Renal pelvis (tissue), 12 donors: ENCODE data around the gene TTBK2. TPM values are rescaled to one million over a fixed set of nuclear protein-coding genes. Genes with fewer than 3 reads are reported as not detected.
"Not testable (repeated sequence)": the region's sequence is repeated elsewhere in the genome, so short reads cannot be mapped to it uniquely, and the experiment has no call there.

ENCODE experiments used
- DNase-seq: peaks from one replicate; pipeline ENCODE4 v3.0.0-alpha.2; 2013
- long read RNA-seq, 16 experiments: transcript quantifications; one replicate each; lab custom pipeline, GENCODE V29; 2026
- polyA plus RNA-seq, 3 donors: library from polyadenylated mRNA; unstranded; fragments of 120-200 nt; gene quantifications; one replicate each; pipeline ENCODE4 v1.2.1, GENCODE V29; 2013; ENCODE audit not compliant: insufficient read length in 3 of 3

The TTBK2 gene
- 10 to 100 TPM in 2 of 3 donors, 1 to 10 TPM in 1; 9.2 to 12.3 (median 11.7) TPM for polyA plus RNA-seq
- long read RNA-seq, donor 1 = 0 reads
- long read RNA-seq, donor 2 = 0 reads
- long read RNA-seq, donor 3 = 0 reads
- long read RNA-seq, donor 4 = 0 reads
- long read RNA-seq, donor 5 = 0 reads
- long read RNA-seq, donor 6, partial matches to known transcripts = 0 of 1 reads
- long read RNA-seq, donor 6, other reads (novel, unspliced or antisense) = 0 of 1 reads
- long read RNA-seq, donor 7 = 0 reads
- long read RNA-seq, donor 8 = 0 reads
- long read RNA-seq, donor 9 = 0 reads
- long read RNA-seq, donor 10 = 0 reads
- long read RNA-seq, donor 11 = 0 reads
- long read RNA-seq, donor 12, full-length matches to known transcripts = 1 of 1 reads
- long read RNA-seq, donor 12, partial matches to known transcripts = 0 of 1 reads
- long read RNA-seq, donor 12, other reads (novel, unspliced or antisense) = 0 of 1 reads
- long read RNA-seq, donor 13 = 0 reads
- long read RNA-seq, donor 14 = 0 reads
- long read RNA-seq, donor 15 = 0 reads
- long read RNA-seq, donor 16 = 0 reads

DNA sequence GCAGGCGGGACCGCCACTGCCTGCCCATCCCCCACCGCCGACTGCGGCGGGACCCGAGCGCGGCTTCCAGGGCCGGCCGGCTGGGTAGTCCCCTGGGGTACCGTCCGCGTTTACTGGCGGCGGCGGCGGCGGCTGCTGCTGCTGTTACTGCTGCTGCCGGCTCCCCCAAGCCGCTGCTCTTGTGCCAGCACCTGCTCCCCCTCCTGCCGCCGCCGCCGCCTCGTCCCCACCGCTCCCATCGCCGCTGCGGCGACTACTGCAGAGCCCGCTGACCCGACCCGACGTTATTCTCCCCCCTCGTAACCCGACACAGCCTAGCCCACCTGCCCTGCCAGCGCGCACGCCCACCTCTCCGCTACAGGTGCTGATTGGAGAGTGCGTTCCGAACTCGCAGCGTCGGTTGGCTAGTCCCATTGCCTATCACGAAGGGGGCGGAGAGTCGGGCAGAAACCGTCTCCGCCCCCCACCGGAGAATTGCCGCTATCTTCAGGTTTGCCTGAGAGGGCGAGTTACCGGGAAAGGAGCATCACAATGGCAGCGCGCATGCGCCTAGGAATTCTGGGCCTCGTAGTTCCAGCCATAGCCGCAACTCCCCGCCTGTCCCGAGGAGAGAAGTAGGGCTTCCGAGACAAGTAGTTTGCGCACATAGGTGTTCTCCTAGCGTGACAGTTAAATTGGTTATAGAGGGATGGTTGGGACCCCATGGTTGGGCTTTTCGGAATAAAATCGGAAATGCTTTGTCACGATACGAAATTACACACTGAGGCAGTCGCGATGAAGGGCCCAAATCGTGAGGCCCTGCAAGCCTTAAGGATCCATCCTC lies at the start of gene TTBK2:
Gene TTBK2 (minus strand): TSS at position 260 of the 823 bp plus-strand sequence. CDS start 42,161 bp downstream, outside the sequence.
- DNase-seq = peak; percentile 99

DNA sequence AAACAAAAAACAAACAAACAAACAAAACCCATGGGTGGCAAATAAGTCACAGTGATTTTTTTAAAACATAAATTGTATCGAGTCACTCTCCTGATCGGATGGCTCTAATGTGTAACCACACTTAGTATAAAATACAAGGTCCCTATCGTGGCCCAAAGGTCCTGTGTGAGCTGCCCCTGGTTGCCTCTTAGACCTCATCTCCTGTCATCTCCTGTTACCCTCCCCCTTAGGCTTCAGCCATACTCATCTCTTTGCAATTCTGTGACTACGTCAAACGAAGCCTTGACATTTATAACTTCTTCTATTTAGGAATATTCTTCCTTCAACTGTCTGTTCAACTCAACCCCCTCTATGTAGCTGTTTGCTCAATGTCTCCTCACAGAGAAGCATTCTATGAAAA lies 43.9 kb upstream of the TTBK2 start:
- DNase-seq = no peak

DNA sequence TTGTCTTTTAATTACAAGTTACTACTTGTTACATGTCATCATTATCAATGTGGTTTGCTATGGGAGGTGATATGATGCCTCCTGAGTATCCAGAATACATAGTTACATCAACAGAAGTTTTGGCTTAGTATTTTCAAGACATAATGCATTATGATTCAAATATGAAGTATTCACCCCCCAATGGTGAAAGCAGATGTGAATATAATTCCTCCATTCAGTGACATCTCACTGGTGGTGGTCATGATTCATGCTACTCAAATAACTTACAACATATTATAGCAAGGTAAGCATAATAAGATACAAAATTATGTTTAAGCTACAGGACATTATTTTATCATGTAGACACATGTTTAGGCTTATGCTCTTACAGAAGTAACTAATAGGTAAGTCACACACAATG lies 34.9 kb upstream of the TTBK2 start:
- DNase-seq = no peak

DNA sequence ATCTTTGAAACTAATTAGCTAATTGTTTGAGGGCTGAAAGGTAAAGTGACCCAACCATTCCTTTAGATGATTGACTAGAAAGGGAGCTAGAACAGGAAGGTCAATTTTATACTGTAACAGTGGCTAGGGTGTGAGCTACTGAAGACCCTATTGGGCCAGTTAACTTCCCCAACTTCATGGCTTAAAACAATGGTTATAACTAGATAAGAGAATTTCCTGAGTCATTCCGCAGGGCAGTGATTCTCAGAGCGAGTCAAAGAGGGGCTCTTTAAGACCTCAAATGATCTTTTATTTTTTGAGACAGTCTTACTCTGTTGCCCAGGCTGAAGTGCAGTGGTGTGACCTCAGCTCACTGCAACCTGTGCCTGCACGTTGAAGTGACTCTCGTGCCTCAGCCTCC lies 33.7 kb upstream of the TTBK2 start:
- DNase-seq = no peak

DNA sequence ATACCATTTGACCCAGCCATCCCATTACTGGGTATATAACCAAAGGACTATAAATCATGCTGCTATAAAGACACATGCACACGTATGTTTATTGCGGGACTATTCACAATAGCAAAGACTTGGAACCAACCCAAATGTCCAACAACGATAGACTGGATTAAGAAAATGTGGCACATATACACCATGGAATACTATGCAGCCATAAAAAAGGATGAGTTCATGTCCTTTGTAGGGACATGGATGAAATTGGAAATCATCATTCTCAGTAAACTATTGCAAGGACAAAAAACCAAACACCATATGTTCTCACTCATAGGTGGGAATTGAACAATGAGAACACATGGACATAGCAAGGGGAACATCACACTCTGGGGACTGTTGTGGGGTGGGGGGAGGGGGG lies 28.3 kb upstream of the TTBK2 start:
- not testable (repeated sequence) for DNase-seq

DNA sequence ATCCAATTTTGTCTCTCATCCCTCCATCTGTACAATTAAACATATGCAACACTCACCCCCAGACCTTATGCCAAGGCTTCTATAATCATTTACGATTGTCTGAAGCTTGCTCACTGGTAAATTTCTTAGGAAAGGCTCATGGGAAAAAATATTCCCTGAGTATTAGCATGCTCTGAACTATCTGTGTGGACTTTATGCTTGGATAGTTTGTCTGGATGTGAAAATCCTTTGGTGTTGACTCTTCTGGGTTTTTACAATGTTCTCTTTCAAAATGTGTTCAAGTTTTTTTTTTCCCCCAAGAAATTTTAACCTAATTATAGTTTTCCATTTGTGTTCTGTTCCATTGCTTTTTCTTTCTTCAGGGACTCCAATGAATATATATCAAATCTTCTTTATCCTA lies 19.9 kb upstream of the TTBK2 start:
- DNase-seq = no peak

DNA sequence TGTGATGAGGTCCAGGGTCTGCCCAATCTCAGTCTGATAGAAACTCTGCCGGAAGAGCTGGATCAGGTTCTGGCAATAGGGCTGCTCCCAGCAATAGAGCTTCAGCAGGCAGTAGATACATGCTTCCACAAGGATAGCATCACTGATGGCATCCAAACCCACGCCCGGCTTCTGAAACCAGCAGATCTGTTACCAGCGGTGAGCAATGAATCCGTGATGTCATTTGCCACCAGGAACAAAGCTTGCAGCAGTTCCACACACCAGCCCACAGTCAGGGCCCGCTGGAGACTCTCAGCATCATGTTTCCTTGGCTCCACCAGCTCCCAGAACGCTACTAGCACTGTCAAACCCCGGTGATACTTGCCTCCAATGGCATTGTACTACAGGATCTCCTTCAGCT lies 19.3 kb upstream of the TTBK2 start:
- DNase-seq = no peak

DNA sequence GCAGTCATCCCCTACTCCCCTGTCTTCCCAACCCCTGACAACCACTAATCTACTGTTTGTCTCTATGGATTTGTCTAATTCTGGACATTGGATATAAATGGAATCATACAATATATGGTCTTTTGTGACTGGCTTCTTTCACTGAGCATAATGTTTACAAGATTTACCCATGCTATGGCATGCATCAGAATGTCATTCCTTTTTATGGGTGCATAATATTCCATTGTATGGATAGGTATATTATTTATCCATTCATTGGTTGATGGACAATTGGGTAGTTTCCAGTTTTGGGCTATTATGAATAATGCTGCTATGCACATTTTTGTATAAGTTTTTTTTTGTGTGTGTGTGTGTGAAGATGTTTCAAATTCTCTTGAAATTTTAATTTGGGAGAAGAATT lies 16.6 kb upstream of the TTBK2 start:
- DNase-seq = no peak

DNA sequence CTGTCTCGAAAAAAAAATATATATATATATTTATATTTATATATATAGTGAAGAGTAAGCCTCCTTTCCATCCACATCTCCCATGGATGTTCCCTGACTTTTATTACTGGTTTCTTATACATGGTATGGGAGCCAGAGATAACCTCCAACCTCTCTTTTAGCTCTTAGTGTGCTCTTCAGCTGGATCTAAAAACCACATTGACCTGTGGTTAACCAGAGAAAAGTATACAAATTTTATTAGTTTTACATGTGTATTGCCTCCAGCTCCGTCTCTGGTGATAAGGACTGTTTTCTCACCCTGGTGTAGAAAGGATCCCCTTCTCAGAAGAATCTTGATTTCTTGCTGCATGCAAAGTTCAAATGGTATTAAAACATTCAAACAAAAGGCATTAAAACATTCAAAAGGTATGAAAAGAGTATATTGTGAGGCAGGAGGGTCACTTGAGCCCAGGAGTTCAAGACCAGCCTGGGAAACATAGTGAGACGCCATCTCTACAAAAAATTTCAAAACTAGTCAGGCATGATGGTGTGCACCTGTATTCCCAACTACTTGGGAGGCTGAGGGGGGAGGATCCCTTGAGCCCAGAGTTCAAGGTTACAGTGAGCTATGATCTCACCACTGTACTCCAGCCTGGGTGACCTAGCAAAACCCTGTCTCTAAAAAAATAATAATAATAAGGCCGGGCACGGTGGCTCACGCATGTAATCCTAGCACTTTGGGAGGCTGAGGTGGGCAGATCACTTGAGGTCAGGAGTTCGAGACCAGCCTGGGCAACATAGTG lies 13.5 kb upstream of the TTBK2 start:
- no peak for DNase-seq

DNA sequence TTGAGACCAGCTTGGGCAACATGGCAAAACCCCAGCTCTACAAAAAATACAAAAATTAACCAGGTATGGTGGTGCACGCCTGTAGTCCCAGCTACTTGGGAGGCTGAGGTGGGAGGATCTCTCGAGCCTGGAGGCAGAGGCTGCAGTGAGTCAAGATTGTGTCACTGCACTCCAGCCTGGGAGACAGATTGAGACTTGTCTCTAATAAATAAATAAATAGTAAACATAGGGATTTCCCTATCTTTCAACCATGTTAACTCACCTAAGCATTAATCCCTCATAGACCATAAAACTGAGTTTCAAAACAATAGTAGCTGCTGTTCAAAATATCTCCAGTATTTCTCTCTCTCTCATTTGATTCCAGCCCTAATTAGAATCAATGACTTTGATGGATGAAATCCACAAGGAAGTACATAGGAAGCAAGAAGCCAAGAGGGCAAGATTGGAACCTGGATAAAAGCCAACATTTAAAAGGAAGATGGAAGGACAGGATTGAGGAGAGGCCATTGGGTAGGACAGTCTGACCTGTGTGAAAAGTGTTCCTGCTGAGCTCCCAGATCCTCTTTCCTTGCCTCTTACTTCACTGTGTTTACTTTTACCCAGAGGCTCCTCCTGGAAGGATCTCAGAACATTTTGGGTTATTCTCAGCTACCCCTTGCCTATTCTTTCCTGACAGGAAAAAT lies 12.4 kb upstream of the TTBK2 start:
- no peak for DNase-seq

DNA sequence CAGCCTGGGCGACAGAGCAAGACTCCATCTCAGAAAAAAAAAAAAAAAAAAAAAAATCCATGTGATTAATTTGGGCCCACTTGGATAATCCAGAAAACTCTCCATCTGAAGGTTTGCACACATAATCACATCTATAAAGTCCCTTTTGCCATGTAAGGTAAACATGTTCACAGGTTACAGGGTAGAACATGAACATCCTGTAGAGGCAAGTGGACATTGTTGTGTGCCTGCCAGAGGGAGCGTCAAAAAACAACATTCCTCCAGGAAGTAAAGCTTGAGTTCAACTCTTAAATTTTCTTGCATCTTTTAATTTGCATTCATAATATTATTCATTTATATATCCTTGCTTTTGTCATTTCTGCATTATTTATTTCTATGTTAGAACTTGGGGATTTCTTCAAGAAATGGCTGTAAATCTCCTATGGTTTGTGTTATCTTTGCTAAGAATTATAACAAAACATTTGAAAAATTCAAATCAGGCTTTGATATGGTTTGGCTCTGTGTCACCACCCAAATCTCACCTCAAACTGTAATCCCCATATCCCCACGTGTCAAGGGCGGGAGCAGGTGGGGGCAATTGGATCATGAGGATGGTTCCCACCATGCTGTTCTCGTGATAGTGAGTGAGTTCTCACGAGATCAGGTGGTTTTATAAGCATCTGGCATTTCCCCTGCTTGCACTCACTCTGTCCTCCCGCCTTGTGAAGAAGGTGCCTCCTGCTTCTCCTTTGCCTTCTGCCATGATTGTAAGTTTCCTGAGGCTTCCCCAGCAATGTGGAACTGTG lies 11.3 kb upstream of the TTBK2 start:
- DNase-seq = no peak

DNA sequence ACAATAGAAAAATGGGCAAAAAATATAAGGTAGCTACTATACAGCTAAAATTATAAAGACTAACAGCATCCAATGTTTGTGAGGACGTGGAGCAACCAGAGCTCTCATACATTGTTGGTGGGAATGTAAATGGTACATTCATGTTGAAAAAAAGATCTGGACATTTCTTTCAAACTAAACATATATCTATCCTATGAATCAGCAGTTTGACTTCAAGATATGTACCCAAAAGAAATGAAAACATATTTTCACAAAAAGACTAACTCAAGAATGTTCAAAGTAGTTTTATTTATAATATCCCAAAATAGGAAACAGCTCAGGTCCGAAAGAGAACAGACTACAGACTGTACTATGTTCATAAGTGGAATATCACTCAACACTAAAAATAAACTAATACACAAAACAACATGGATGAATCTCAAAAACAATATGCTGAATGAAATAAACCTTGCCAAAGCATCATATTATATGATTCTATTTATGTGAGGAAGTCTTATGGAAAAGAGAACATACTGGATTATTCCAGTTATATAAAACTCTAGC lies 8.8 kb upstream of the TTBK2 start:
- no peak for DNase-seq

DNA sequence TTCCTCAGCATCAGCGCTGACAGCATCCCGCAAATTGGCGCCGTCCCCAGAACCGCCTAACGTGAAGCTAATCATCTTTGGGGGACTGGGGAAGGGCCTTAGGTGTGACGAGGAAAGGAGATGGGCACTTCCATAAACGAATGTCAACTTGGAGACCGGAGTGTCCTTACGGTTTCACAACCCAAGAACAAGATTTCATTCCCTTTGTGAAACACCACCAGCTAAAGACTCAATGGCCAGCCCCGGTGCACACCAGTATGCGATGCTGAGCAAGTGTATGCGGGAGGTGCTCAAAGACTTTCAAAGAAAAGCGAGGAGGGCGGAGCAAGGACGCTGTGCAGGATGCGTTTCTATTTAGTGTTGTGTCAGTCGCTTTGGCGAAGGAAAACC lies 759 bp upstream of the TTBK2 start:
- DNase-seq = peak; percentile 8

DNA sequence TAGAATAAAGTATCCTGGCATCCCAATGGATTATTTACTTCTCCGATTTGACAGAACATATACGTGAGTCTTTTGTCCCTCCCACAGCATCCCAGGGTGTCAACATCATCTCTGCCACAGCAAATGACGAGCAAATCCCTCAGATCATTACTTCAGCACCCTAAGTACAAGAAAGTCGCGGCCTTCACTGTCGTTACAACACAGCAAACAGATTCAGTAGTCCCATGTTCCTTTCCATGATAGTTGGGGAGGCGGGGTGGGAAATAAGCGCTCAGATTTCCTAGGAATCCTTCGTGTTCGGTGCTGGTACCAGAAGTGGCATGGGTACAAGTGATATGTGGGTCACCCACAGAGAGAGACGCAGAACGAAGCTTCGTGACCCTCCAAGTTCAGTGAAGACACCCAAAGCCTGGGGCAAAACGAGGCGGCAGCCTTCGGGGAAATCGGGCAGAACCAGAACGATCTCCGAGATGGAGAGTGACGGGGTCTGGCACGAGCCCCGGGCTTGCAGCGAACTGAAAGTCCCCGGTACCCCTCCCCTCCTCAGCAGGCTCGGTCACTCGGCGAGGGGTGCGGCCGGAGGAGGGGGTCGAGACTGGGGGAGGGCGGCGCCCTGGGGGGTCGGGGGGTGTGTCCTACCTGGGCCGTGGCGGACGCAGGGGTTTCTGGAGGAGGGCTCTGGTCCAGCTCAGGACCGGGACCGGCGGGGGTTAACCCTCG lies 619 bp downstream of the TTBK2 start:
- peak; percentile 35 for DNase-seq

DNA sequence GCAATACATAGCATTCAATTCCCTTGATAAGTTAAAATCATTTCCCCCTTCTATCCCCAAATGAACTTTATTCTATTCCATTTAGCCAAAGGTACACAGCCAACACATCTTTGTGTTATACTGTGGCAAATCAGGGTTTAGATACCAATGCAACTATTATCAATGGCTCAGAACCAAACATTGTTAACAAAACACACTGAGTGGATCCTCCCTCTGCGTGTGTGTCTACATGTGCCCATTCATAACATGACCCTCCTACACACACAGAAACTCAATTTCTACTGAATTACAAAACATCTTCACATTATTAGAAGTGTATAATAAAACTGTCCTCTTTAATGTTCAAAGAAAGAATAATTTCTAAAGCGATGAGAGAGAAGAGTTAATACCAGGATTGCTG lies 1.3 kb downstream of the TTBK2 start:
- no peak for DNase-seq

DNA sequence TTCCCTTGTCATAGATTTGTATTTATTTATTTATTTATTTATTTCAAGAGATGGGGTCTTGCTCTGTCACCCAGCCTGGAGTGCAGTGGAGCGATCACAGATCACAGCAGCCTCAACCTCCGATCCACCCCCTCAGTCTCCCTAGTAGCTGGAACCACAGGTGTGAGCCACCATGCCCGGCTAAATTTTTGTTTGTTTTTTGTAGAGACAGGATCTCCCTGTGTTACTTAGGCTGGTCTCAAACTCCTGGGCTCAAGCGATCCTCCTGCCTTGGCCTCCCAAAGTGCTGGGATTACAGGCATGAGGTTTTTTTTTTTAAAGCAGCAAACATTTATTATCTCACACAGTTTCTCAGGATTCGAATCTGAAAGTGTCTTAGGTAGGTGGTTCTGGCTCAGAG lies 2.5 kb downstream of the TTBK2 start:
- DNase-seq = no peak

DNA sequence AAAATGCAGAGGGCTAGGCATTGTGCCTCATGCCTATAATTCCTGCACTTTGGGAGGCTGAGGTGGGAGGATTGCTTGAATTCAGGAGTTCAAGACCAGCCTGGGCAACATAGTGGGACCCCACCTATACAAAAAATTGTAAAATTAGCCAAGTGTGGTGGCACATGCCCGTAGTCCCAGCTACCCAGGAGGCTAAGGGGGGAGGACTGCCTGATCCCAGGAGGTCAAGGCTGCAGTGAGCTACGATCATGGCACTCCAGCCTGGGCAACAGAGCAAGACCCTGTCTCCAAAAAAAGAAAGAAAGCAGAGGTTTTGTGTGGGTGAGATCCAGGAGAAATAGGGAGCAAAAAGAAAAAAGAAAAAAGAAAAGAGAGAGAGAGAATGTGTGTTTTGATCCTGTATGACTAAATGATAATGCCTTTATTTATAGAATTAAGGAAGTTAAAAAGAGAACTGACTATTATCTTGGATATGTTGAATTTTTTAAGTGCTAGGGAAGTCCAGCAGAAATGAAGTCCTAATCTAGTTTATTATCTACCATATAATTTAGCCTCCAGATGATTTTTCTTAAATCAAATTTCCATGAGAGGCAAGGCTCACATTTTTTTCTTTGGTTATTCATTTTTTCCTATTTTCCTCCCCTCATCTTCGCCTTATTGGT lies 4.8 kb downstream of the TTBK2 start:
- DNase-seq = no peak

DNA sequence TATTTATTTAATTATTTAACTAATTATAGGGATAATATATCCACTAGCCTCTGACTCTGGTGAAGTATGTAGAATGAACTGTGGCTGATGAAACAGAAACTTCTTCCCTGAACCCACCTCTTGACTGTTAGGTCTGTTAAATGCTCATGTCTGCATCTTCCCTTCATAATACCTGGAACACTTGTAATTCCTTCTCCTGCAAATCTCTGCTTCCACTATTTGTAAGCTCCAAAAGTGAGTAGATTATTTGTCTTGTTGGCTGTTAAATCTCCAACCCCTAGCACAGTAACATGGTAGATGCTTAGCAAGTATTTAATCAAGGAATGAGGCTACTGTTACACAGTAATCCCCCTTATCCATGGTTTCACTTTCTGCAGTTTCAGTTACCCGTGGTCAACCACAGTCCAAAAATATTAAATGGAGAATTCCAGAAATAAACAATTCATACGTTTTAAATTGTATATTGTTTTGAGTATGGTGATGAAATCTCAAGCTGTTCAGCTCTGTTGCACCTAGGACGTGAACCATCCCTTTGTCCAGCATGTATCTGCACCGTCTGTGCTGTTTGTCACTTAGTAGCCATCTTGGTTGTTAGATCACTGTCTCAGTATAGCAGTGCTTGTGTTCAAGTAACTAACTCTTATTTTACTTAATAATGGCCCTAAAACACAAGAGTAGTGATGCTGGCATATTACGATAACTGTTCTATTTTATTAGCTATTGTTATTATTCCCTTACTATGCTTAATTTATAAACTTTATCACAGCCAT lies 5.7 kb downstream of the TTBK2 start:
- no peak for DNase-seq
